HepG2 (cell line): ENCODE measurements around the gene SDE2. TPM values are rescaled to one million over a fixed set of nuclear protein-coding genes. Genes with fewer than 3 reads are reported as not detected.

ENCODE experiments used
- ATM ChIP-seq: fragments of 450-650 bp; IDR thresholded peaks from 2 replicates; pipeline ENCODE4 v1.7.1; 2017; ENCODE audit warnings: mild to moderate bottlenecking, borderline replicate concordance
- HNRNPLL ChIP-seq: fragments of 200-400 bp; formaldehyde crosslinking; IDR thresholded peaks from 2 replicates; pipeline ENCODE4 v1.6.1; 2017; ENCODE audit warnings: mild to moderate bottlenecking, low read depth, low read length; ENCODE audit not compliant: poor library complexity, severe bottlenecking
- SIX4 ChIP-seq: sonication (generic); formaldehyde crosslinking; IDR thresholded peaks from 2 replicates; pipeline ENCODE4 v1.4.0; 2020; ENCODE audit warnings: missing genetic modification reagents
- TEAD3 ChIP-seq: optimal IDR thresholded peaks from 2 replicates; pipeline ENCODE3; 2016; ENCODE audit warnings: borderline replicate concordance
- ZNF333 ChIP-seq: sonication (generic); formaldehyde crosslinking; IDR thresholded peaks from 2 replicates; pipeline ENCODE4 v1.4.0; 2020; ENCODE audit warnings: mild to moderate bottlenecking, missing genetic modification reagents, borderline replicate concordance
- ZNF33A ChIP-seq: sonication (generic); formaldehyde crosslinking; IDR thresholded peaks from 2 replicates; pipeline ENCODE4 v1.5.1; 2020; ENCODE audit warnings: missing genetic modification reagents, mild to moderate bottlenecking, moderate library complexity, borderline replicate concordance
- ZNF569 ChIP-seq: sonication (generic); formaldehyde crosslinking; IDR thresholded peaks from 2 replicates; pipeline ENCODE4 v1.5.0; 2020; ENCODE audit warnings: mild to moderate bottlenecking, missing genetic modification reagents, moderate library complexity, borderline replicate concordance
- ZNF879 ChIP-seq: sonication (generic); formaldehyde crosslinking; IDR thresholded peaks from 2 replicates; pipeline ENCODE4 v1.8.1; 2023; ENCODE audit warnings: missing genetic modification reagents
- polyA plus RNA-seq, 8 experiments: library from polyadenylated mRNA; depleted of rRNA in 3 of 8; stranded (reverse) in 7 of 8; unstranded in 1 of 8; fragments of >200 nt; fragmentation: Illumina TruSeq in 4 of 8; extraction: Trizol in 4 of 8; gene quantifications; 2 replicates each; pipeline versions ENCODE4 v1.2.1 to v1.2.3, GENCODE V29; 2011 to 2016; ENCODE audit warnings: low read depth in 4 of 8, missing spikeins in 1 of 8, mixed read lengths in 1 of 8; ENCODE audit not compliant: insufficient read depth in 1 of 8
- total RNA-seq, 5 experiments: library from RNA; depleted of rRNA; stranded (reverse); fragments of >200 nt; fragmentation: Illumina TruSeq; extraction: Trizol; gene quantifications; 2 replicates each; pipeline ENCODE4 v1.2.3, GENCODE V29; 2016; ENCODE audit warnings: low read depth in 1 of 5
- TF ChIP-seq, protein P1 (sequence below): sonication (generic); formaldehyde crosslinking; IDR thresholded peaks from 2 replicates; pipeline ENCODE4 v1.9.0; 2021; ENCODE audit warnings: missing genetic modification reagents, mild to moderate bottlenecking, borderline replicate concordance
- TF ChIP-seq, protein P2 (sequence below): IDR thresholded peaks from 2 replicates; pipeline ENCODE4 v1.6.1; 2016; ENCODE audit warnings: low read depth, control low read depth
- TF ChIP-seq, protein P3 (sequence below): IDR thresholded peaks from 2 replicates; pipeline ENCODE4 v1.6.1; 2012; ENCODE audit warnings: inconsistent platforms
- TF ChIP-seq, protein P4 (sequence below): sonication (generic); formaldehyde crosslinking; IDR thresholded peaks from 2 replicates; pipeline ENCODE4 v1.9.0; 2021; ENCODE audit warnings: mild to moderate bottlenecking, missing genetic modification reagents
- TF ChIP-seq, protein P5 (sequence below): sonication (generic); formaldehyde crosslinking; IDR thresholded peaks from 2 replicates; pipeline ENCODE4 v1.4.0; 2020; ENCODE audit warnings: mild to moderate bottlenecking, missing genetic modification reagents

Gene SDE2
- total and polyA plus RNA-seq, 2 of the 13 experiments (the other 11 are each of a cell fraction or from before 2014, with no cell fraction given), result 10.8 to 19.6 TPM

DNA sequence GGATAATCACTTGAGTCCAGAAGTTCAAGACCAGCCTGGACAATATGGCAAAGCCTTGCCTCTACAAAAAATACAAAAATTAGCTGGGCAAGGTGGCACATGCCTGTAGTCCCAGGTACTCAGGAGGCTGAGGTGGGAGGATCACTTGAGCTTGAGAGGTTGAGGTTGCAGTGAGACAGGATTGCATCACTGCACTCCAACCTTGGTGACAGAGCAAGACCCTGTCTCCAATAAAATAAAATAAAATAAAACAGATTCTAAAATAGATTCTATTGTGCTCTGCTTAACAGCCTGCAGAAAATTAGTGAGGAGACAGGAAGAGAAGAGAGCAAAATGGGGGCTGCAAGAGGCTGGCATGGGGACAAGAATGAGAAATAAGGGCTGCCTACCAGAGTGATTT lies 7.5 kb upstream of the SDE2 start (continued):
- TF ChIP-seq HNRNPLL (no peak), TEAD3 (CRISPR knock-in tag) (no peak), ZNF333 (CRISPR knock-in tag) (no peak), ZNF879 (CRISPR knock-in tag) (no peak), SIX4 (no peak), ZNF33A (no peak), ATM (no peak), ZNF569 (no peak)
- TF ChIP-seq, protein P1, sequence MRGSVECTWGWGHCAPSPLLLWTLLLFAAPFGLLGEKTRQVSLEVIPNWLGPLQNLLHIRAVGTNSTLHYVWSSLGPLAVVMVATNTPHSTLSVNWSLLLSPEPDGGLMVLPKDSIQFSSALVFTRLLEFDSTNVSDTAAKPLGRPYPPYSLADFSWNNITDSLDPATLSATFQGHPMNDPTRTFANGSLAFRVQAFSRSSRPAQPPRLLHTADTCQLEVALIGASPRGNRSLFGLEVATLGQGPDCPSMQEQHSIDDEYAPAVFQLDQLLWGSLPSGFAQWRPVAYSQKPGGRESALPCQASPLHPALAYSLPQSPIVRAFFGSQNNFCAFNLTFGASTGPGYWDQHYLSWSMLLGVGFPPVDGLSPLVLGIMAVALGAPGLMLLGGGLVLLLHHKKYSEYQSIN (CRISPR knock-in tag), result no peak
- TF ChIP-seq, protein P2, sequence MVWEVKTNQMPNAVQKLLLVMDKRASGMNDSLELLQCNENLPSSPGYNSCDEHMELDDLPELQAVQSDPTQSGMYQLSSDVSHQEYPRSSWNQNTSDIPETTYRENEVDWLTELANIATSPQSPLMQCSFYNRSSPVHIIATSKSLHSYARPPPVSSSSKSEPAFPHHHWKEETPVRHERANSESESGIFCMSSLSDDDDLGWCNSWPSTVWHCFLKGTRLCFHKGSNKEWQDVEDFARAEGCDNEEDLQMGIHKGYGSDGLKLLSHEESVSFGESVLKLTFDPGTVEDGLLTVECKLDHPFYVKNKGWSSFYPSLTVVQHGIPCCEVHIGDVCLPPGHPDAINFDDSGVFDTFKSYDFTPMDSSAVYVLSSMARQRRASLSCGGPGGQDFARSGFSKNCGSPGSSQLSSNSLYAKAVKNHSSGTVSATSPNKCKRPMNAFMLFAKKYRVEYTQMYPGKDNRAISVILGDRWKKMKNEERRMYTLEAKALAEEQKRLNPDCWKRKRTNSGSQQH, result no peak
- TF ChIP-seq, protein P3, sequence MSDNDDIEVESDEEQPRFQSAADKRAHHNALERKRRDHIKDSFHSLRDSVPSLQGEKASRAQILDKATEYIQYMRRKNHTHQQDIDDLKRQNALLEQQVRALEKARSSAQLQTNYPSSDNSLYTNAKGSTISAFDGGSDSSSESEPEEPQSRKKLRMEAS, result no peak
- TF ChIP-seq, protein P4, sequence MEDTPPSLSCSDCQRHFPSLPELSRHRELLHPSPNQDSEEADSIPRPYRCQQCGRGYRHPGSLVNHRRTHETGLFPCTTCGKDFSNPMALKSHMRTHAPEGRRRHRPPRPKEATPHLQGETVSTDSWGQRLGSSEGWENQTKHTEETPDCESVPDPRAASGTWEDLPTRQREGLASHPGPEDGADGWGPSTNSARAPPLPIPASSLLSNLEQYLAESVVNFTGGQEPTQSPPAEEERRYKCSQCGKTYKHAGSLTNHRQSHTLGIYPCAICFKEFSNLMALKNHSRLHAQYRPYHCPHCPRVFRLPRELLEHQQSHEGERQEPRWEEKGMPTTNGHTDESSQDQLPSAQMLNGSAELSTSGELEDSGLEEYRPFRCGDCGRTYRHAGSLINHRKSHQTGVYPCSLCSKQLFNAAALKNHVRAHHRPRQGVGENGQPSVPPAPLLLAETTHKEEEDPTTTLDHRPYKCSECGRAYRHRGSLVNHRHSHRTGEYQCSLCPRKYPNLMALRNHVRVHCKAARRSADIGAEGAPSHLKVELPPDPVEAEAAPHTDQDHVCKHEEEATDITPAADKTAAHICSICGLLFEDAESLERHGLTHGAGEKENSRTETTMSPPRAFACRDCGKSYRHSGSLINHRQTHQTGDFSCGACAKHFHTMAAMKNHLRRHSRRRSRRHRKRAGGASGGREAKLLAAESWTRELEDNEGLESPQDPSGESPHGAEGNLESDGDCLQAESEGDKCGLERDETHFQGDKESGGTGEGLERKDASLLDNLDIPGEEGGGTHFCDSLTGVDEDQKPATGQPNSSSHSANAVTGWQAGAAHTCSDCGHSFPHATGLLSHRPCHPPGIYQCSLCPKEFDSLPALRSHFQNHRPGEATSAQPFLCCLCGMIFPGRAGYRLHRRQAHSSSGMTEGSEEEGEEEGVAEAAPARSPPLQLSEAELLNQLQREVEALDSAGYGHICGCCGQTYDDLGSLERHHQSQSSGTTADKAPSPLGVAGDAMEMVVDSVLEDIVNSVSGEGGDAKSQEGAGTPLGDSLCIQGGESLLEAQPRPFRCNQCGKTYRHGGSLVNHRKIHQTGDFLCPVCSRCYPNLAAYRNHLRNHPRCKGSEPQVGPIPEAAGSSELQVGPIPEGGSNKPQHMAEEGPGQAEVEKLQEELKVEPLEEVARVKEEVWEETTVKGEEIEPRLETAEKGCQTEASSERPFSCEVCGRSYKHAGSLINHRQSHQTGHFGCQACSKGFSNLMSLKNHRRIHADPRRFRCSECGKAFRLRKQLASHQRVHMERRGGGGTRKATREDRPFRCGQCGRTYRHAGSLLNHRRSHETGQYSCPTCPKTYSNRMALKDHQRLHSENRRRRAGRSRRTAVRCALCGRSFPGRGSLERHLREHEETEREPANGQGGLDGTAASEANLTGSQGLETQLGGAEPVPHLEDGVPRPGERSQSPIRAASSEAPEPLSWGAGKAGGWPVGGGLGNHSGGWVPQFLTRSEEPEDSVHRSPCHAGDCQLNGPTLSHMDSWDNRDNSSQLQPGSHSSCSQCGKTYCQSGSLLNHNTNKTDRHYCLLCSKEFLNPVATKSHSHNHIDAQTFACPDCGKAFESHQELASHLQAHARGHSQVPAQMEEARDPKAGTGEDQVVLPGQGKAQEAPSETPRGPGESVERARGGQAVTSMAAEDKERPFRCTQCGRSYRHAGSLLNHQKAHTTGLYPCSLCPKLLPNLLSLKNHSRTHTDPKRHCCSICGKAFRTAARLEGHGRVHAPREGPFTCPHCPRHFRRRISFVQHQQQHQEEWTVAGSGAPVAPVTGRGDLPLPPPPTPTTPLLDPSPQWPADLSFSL (CRISPR knock-in tag), result no peak
- TF ChIP-seq, protein P5, sequence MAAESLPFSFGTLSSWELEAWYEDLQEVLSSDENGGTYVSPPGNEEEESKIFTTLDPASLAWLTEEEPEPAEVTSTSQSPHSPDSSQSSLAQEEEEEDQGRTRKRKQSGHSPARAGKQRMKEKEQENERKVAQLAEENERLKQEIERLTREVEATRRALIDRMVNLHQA (CRISPR knock-in tag), result no peak
